Smooth muscle cell of the pulmonary artery (primary cell): Measurements from ENCODE around the gene FAM136A. TPM values are rescaled to one million over a fixed set of nuclear protein-coding genes. Genes with fewer than 3 reads are reported as not detected.

Experiments used
- total RNA-seq: library from RNA; depleted of rRNA; stranded (reverse); fragments of >200 nt; gene quantifications from 2 replicates; pipeline ENCODE4 v1.2.3, GENCODE V29; 2014

FAM136A gene
- 17.3 and 21.2 TPM in 2 replicates for total RNA-seq

DNA sequence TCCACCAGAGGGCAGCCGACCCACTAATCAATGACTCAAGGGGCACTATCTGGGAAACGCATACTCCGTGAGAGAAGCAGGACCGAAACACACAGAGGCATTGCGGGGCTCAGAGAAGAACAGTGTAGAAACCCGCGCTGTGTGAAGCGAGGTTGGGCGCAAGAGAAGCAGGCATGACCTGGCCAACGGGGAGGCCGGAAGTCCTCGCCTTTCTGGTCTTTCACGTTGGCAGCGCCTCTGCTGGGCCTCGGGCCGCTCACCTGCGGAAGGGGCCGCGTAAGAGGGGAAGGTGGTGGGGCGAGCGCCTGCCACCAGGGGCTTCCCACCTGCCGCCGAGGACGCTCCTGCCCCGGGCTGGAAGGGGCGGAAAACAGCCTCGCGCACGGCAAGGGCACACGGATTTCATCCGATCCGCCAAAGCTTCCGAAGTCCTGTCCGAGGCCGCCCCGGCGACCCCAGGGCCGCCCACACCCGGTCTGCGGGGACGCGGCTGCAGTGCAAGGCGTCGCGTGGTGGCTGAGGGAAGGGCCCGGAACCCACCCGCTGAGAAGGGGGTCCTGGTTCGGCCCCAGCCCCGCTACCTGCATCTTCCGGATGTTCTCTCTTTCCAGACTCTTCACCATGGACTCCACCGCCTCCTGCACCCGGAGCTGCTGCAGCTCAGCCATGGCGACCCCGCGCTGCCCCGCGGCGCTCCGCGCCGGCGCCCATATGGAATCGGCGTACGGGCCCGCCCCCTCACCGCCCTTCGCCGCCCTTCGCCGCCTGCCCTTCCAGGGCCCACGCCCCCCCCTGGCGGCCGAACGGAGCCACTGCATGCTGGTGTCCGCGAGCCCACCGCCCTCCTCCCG lies at the start of gene FAM136A:
FAM136A (minus strand) TSS at position 724 of the 851 bp plus-strand sequence; CDS start at position 668, 56 bp downstream.

DNA sequence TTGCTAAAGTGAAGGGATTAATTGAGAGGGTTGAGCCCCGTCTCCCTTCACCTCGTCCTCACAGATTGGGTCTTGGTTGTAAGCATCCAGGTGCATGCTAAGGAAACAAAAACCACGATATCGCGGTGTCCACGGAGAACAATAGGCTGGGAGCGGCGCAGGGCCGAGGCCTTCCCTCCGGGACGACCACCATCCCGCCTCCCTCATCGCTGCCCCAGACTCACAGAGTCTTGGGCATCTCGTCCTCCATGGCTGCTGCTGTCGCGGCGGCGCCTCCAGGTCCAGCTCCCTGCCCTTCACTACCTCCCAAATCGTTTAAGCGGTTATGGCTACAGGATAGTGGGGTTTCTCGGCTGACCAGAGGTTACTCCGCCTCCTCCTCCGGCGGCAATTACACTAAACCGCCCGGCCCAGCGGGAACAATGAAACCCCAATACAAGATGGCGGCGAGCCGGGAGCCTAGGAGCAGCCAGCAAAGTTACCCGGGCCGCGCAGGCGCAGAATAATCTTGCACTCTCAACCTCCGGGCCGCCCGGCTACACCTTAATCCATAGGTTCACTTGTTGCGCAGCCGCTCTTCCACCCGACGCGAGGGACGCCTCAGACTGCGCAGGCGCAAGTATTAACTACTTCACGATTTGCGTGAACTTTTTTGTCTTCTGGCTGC lies 53.6 kb downstream of the FAM136A start, which contains the start of gene TIA1:
TIA1 (minus strand) TSS at position 448 of the 667 bp plus-strand sequence; CDS start at position 250, 198 bp downstream.

Other genes starting within 250 kb of the FAM136A start
- gene PCBP1, start 214.6 kb downstream of the FAM136A start, total RNA-seq: 87.6 and 104 TPM in 2 replicates
- 22.4 and 23.3 TPM in 2 replicates for gene C2orf42, start 111.0 kb downstream of the FAM136A start, total RNA-seq
- 89.2 and 105 TPM in 2 replicates for gene TIA1, start 53.4 kb downstream of the FAM136A start, total RNA-seq
- gene PCYOX1, start 43.9 kb downstream of the FAM136A start, total RNA-seq: 124 and 147 TPM in 2 replicates
- 34.0 and 57.0 TPM in 2 replicates for gene SNRPG, start 8.3 kb downstream of the FAM136A start, total RNA-seq